Mucosa of stomach (tissue), 1 donor: ENCODE results near the gene KCNH8.

Experiments used
- H3K27me3 ChIP-seq: one replicate; pipeline ENCODE4 v1.7.0; 2013; ENCODE audit warnings: mild to moderate bottlenecking, low read length; ENCODE audit not compliant: control insufficient read depth, insufficient read depth
- H3K36me3 ChIP-seq: one replicate; pipeline ENCODE4 v1.7.0; 2013; ENCODE audit warnings: low read length; ENCODE audit not compliant: control insufficient read depth, insufficient read depth
- H3K4me1 ChIP-seq: one replicate; pipeline ENCODE4 v1.7.0; 2013; ENCODE audit warnings: mild to moderate bottlenecking, low read length; ENCODE audit not compliant: control insufficient read depth, insufficient read depth
- H3K4me3 ChIP-seq: one replicate; pipeline ENCODE4 v1.7.0; 2013; ENCODE audit warnings: low read length
- H3K9ac ChIP-seq: one replicate; pipeline ENCODE4 v1.7.0; 2013; ENCODE audit warnings: mild to moderate bottlenecking, low read length, moderate library complexity
- H3K9me3 ChIP-seq: one replicate; pipeline ENCODE4 v1.7.0; 2013; ENCODE audit warnings: mild to moderate bottlenecking, low read length, moderate library complexity; ENCODE audit not compliant: control insufficient read depth
- donor health status: Pancreatic carcinoma.

KCNH8 gene

GRCh38 chr3:19399836-19400235, 251.5 kb downstream of the KCNH8 start:
- H3K4me1 ChIP-seq, result no peaks in the 10 kb centered on the region
- H3K36me3 ChIP-seq, result no peaks in the 10 kb centered on the region
- H3K9me3 ChIP-seq, result no peaks in the 10 kb centered on the region
- H3K27me3 ChIP-seq, result no peaks in the 10 kb centered on the region
- H3K4me3 ChIP-seq, result no peak overlapping the region
- no peak overlapping the region for H3K9ac ChIP-seq

- Histone ChIP-seq H3K4me3 (no peak overlapping the region), H3K9me3 (no peaks in the 10 kb centered on the region), H3K27me3 (no peaks in the 10 kb centered on the region), H3K4me1 (no peaks in the 10 kb centered on the region), H3K9ac (no peak overlapping the region), H3K36me3 (no peaks in the 10 kb centered on the region)
Measured at GRCh38 chr3:19420159-19420558, 271.8 kb downstream of the KCNH8 start.

GRCh38 chr3:19425825-19426224, 277.5 kb downstream of the KCNH8 start:
- Histone ChIP-seq H3K4me1 (no peaks in the 10 kb centered on the region), H3K4me3 (no peak overlapping the region), H3K9me3 (no peaks in the 10 kb centered on the region), H3K27me3 (no peaks in the 10 kb centered on the region), H3K36me3 (no peaks in the 10 kb centered on the region), H3K9ac (no peak overlapping the region)

- Histone ChIP-seq H3K9ac (no peak overlapping the region), H3K9me3 (no peaks in the 10 kb centered on the region), H3K4me1 (no peaks in the 10 kb centered on the region), H3K4me3 (no peak overlapping the region), H3K36me3 (no peaks in the 10 kb centered on the region), H3K27me3 (no peaks in the 10 kb centered on the region)
Measured at GRCh38 chr3:19427422-19428149, 279.3 kb downstream of the KCNH8 start.

GRCh38 chr3:19428729-19429128, 280.4 kb downstream of the KCNH8 start:
- Histone ChIP-seq H3K27me3 (no peaks in the 10 kb centered on the region), H3K4me1 (no peaks in the 10 kb centered on the region), H3K9ac (no peak overlapping the region), H3K9me3 (no peaks in the 10 kb centered on the region), H3K4me3 (no peak overlapping the region), H3K36me3 (no peaks in the 10 kb centered on the region)

- Histone ChIP-seq H3K36me3 (no peaks in the 10 kb centered on the region), H3K4me3 (no peak overlapping the region), H3K9me3 (no peaks in the 10 kb centered on the region), H3K9ac (no peak overlapping the region), H3K27me3 (no peaks in the 10 kb centered on the region), H3K4me1 (no peaks in the 10 kb centered on the region)
Measured at GRCh38 chr3:19432669-19433068, 284.4 kb downstream of the KCNH8 start.

- H3K9ac ChIP-seq, result no peak overlapping the region
- no peaks in the 10 kb centered on the region for H3K27me3 ChIP-seq
- H3K4me3 ChIP-seq, result no peak overlapping the region
- H3K36me3 ChIP-seq, result no peaks in the 10 kb centered on the region
- H3K4me1 ChIP-seq, result no peaks in the 10 kb centered on the region
- no peaks in the 10 kb centered on the region for H3K9me3 ChIP-seq
Measured at GRCh38 chr3:19436746-19437145, 288.4 kb downstream of the KCNH8 start.

- H3K9me3 ChIP-seq, result no peaks in the 10 kb centered on the region
- H3K9ac ChIP-seq, result no peak overlapping the region
- H3K4me3 ChIP-seq, result no peak overlapping the region
- H3K36me3 ChIP-seq, result no peaks in the 10 kb centered on the region
- H3K4me1 ChIP-seq, result no peaks in the 10 kb centered on the region
- no peaks in the 10 kb centered on the region for H3K27me3 ChIP-seq
Measured at GRCh38 chr3:19439944-19440343, 291.6 kb downstream of the KCNH8 start.

GRCh38 chr3:19446138-19446537, 297.8 kb downstream of the KCNH8 start:
- Histone ChIP-seq H3K9ac (no peak overlapping the region), H3K4me3 (no peak overlapping the region), H3K9me3 (no peaks in the 10 kb centered on the region), H3K4me1 (no peaks in the 10 kb centered on the region), H3K27me3 (no peaks in the 10 kb centered on the region), H3K36me3 (no peaks in the 10 kb centered on the region)

- Histone ChIP-seq H3K4me3 (no peak overlapping the region), H3K4me1 (no peaks in the 10 kb centered on the region), H3K9me3 (no peaks in the 10 kb centered on the region), H3K9ac (no peak overlapping the region), H3K36me3 (no peaks in the 10 kb centered on the region), H3K27me3 (no peaks in the 10 kb centered on the region)
Measured at GRCh38 chr3:19446687-19447086, 298.4 kb downstream of the KCNH8 start.

GRCh38 chr3:19455546-19455945, 307.2 kb downstream of the KCNH8 start:
- no peaks in the 10 kb centered on the region for H3K4me1 ChIP-seq
- no peaks in the 10 kb centered on the region for H3K27me3 ChIP-seq
- H3K4me3 ChIP-seq, result no peak overlapping the region
- no peaks in the 10 kb centered on the region for H3K36me3 ChIP-seq
- no peak overlapping the region for H3K9ac ChIP-seq
- H3K9me3 ChIP-seq, result no peaks in the 10 kb centered on the region

- no peaks in the 10 kb centered on the region for H3K9me3 ChIP-seq
- H3K36me3 ChIP-seq, result no peaks in the 10 kb centered on the region
- no peaks in the 10 kb centered on the region for H3K4me1 ChIP-seq
- no peak overlapping the region for H3K9ac ChIP-seq
- H3K4me3 ChIP-seq, result no peak overlapping the region
- no peaks in the 10 kb centered on the region for H3K27me3 ChIP-seq
Measured at GRCh38 chr3:19456738-19457137, 308.4 kb downstream of the KCNH8 start.

- Histone ChIP-seq H3K27me3 (no peaks in the 10 kb centered on the region), H3K9ac (no peak overlapping the region), H3K4me1 (no peaks in the 10 kb centered on the region), H3K9me3 (no peaks in the 10 kb centered on the region), H3K4me3 (no peak overlapping the region), H3K36me3 (no peaks in the 10 kb centered on the region)
Measured at GRCh38 chr3:19457449-19457848, 309.1 kb downstream of the KCNH8 start.
